Measurements from ENCODE around the gene NLRP11. TPM values are rescaled to one million over a fixed set of nuclear protein-coding genes. Genes with fewer than 3 reads are reported as not detected.
A peak's percentile ranks its signal among the peaks of the same experiment; 100 is the strongest.

Gene NLRP11
- total RNA-seq, 1 donor from 2014 or later, result not detected

DNA sequence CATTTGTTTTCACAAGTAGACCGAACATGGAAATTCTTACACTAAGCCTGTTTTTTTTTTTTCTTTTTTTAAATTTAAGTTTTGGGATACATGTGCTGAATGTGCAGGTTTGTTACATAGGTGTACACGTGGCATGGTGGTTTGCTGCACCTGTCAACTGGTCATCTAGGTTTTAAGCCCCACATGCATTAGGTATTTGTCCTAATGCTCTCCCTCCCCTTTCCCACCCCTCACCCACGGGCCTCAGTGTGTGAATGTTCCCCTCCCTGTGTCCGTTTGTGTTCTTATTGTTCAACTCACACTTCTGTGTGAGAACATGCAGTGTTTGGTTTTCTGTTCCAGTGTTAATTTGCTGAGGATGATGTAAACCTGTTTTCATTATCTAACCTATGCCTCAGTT is 7.1 kb upstream of the NLRP11 start:
- H3K27ac Mint-ChIP-seq (ENCODE audit: unreplicated experiment), result no peak overlapping the region
- peaks cover 39% of the 10 kb centered on the region for H3K9me3 Mint-ChIP-seq (ENCODE audit: unreplicated experiment)
- no peaks in the 10 kb centered on the region for H3K36me3 Mint-ChIP-seq (ENCODE audit: unreplicated experiment)
- H3K4me1 Mint-ChIP-seq (ENCODE audit: unreplicated experiment), result no peaks in the 10 kb centered on the region
- TF ChIP-seq, protein P1, sequence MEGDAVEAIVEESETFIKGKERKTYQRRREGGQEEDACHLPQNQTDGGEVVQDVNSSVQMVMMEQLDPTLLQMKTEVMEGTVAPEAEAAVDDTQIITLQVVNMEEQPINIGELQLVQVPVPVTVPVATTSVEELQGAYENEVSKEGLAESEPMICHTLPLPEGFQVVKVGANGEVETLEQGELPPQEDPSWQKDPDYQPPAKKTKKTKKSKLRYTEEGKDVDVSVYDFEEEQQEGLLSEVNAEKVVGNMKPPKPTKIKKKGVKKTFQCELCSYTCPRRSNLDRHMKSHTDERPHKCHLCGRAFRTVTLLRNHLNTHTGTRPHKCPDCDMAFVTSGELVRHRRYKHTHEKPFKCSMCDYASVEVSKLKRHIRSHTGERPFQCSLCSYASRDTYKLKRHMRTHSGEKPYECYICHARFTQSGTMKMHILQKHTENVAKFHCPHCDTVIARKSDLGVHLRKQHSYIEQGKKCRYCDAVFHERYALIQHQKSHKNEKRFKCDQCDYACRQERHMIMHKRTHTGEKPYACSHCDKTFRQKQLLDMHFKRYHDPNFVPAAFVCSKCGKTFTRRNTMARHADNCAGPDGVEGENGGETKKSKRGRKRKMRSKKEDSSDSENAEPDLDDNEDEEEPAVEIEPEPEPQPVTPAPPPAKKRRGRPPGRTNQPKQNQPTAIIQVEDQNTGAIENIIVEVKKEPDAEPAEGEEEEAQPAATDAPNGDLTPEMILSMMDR (IDR thresholded peaks at IDR 0.05), result no peak
- no peak overlapping the region for H3K4me3 Mint-ChIP-seq (ENCODE audit: unreplicated experiment)
- H3K27me3 Mint-ChIP-seq (ENCODE audit: unreplicated experiment), result no peaks in the 10 kb centered on the region
- DNase-seq (ENCODE audit: extremely low spot score, unreplicated experiment), result no peak

- Mint-ChIP-seq H3K9me3 (ENCODE audit: unreplicated experiment) (peaks cover 36% of the 10 kb centered on the region), H3K4me1 (ENCODE audit: unreplicated experiment) (no peaks in the 10 kb centered on the region), H3K36me3 (ENCODE audit: unreplicated experiment) (no peaks in the 10 kb centered on the region), H3K27me3 (ENCODE audit: unreplicated experiment) (no peaks in the 10 kb centered on the region), H3K27ac (ENCODE audit: unreplicated experiment) (no peak overlapping the region), H3K4me3 (ENCODE audit: unreplicated experiment) (no peak overlapping the region)
- peak; percentile 23 for DNase-seq (ENCODE audit: extremely low spot score, unreplicated experiment)
- TF ChIP-seq, protein P1 (IDR thresholded peaks at IDR 0.05), result no peak
These were observed 6.5 kb upstream of the NLRP11 start for GRCh38 chr19:55838251-55838650.

GRCh38 chr19:55836340-55836739 is 4.5 kb upstream of the NLRP11 start, which contains the start of gene NLRP4:
TSS of gene NLRP4 (plus strand) at chr19:55836540. CDS start at chr19:55852081, 15,541 bp downstream.
- TF ChIP-seq, protein P1 (IDR thresholded peaks at IDR 0.05), result no peak
- peak; percentile 62 for DNase-seq (ENCODE audit: extremely low spot score, unreplicated experiment)
- no peak within 1 kb of the TSS for H3K4me3 Mint-ChIP-seq (ENCODE audit: unreplicated experiment)
- H3K27me3 Mint-ChIP-seq (ENCODE audit: unreplicated experiment), result no peaks in the 10 kb centered on the region
- H3K36me3 Mint-ChIP-seq (ENCODE audit: unreplicated experiment), result no peaks in the 10 kb centered on the region
- H3K27ac Mint-ChIP-seq (ENCODE audit: unreplicated experiment), result no peak within 1 kb of the TSS
- no peaks in the 10 kb centered on the region for H3K4me1 Mint-ChIP-seq (ENCODE audit: unreplicated experiment)
- peaks cover 40% of the 10 kb centered on the region for H3K9me3 Mint-ChIP-seq (ENCODE audit: unreplicated experiment)

- TF ChIP-seq, protein P1 (IDR thresholded peaks at IDR 0.05), result no peak
- H3K4me1 Mint-ChIP-seq (ENCODE audit: unreplicated experiment), result no peaks in the 10 kb centered on the region
- no peaks in the 10 kb centered on the region for H3K36me3 Mint-ChIP-seq (ENCODE audit: unreplicated experiment)
- no peaks in the 10 kb centered on the region for H3K27me3 Mint-ChIP-seq (ENCODE audit: unreplicated experiment)
- no peak overlapping the region for H3K27ac Mint-ChIP-seq (ENCODE audit: unreplicated experiment)
- DNase-seq (ENCODE audit: extremely low spot score, unreplicated experiment), result no peak
- no peak overlapping the region for H3K4me3 Mint-ChIP-seq (ENCODE audit: unreplicated experiment)
- peaks cover 41% of the 10 kb centered on the region for H3K9me3 Mint-ChIP-seq (ENCODE audit: unreplicated experiment)
These were observed 877 bp upstream of the NLRP11 start for GRCh38 chr19:55832676-55833075.

DNA sequence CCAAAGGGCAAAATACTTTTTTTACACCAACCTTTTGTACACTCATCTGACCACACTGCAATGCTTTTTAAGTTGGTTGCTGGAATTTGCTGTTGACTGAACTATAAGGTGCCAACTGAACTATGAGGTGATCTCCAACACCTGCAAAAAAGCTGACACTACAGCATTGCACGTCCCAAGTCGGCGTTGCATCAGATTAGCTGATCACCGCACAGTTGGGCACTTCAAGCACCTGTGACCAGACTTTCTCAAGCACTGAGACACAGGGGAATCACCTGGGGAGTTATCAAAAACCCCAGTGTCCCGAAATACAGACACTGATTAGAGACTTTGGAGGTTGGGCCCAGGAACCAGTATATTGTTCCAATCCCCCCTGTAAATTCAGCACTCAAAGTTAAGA is 1.1 kb downstream of the NLRP11 start:
- TF ChIP-seq, protein P1 (IDR thresholded peaks at IDR 0.05), result no peak
- peak; percentile 30 for DNase-seq (ENCODE audit: extremely low spot score, unreplicated experiment)
- Mint-ChIP-seq H3K4me1 (ENCODE audit: unreplicated experiment) (no peaks in the 10 kb centered on the region), H3K27me3 (ENCODE audit: unreplicated experiment) (no peaks in the 10 kb centered on the region), H3K27ac (ENCODE audit: unreplicated experiment) (no peak overlapping the region), H3K4me3 (ENCODE audit: unreplicated experiment) (no peak overlapping the region), H3K9me3 (ENCODE audit: unreplicated experiment) (peaks cover 32% of the 10 kb centered on the region), H3K36me3 (ENCODE audit: unreplicated experiment) (no peaks in the 10 kb centered on the region)

Data from osteocyte (in vitro differentiated cells).